Transverse colon (tissue), 3 donors: ENCODE results near the gene IRF9.

ENCODE experiments used
- EP300 ChIP-seq: sonication (generic); formaldehyde crosslinking; IDR thresholded peaks from one replicate; pipeline ENCODE4 v1.6.1; 2017; ENCODE audit warnings: antibody characterized with exemption, low read depth
- TF ChIP-seq, protein P1 (sequence below), 5 experiments: fragments of 200-600 bp in 3 of 5; fragments of 450-650 bp in 2 of 5; sonication (generic) in 3 of 5; IDR thresholded peaks; 1 replicate in 2 of 5; 2 replicates in 3 of 5; pipeline ENCODE4 v1.5.1; 2016 to 2017; ENCODE audit warnings: antibody characterized with exemption in 5 of 5, inconsistent platforms in 3 of 5, mild to moderate bottlenecking in 2 of 5, moderate library complexity in 1 of 5

GRCh38 chr14:24192933-24193332, 31.9 kb downstream of the IRF9 start:
- TF ChIP-seq, protein P1, sequence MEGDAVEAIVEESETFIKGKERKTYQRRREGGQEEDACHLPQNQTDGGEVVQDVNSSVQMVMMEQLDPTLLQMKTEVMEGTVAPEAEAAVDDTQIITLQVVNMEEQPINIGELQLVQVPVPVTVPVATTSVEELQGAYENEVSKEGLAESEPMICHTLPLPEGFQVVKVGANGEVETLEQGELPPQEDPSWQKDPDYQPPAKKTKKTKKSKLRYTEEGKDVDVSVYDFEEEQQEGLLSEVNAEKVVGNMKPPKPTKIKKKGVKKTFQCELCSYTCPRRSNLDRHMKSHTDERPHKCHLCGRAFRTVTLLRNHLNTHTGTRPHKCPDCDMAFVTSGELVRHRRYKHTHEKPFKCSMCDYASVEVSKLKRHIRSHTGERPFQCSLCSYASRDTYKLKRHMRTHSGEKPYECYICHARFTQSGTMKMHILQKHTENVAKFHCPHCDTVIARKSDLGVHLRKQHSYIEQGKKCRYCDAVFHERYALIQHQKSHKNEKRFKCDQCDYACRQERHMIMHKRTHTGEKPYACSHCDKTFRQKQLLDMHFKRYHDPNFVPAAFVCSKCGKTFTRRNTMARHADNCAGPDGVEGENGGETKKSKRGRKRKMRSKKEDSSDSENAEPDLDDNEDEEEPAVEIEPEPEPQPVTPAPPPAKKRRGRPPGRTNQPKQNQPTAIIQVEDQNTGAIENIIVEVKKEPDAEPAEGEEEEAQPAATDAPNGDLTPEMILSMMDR (IDR thresholded peaks at IDR 0.05) = no peak
- no peak for TF ChIP-seq EP300
